Calu3 (cell line): ENCODE results near the gene CISD2. TPM values are rescaled to one million over a fixed set of nuclear protein-coding genes. Genes with fewer than 3 reads are reported as not detected.
A peak's percentile ranks its signal among the peaks of the same experiment; 100 is the strongest.

ENCODE experiments used
- BruUV-seq: library from RNA; stranded (reverse); fragments of 400-500 nt; replicated peaks from 2 replicates; lab custom pipeline; 2021; lab: Mats Ljungman, UMichigan
- CTCF ChIA-PET: fragments of 300-600 bp; sonication (Branson Sonifier 250); formaldehyde crosslinking; loops from one replicate; lab custom pipeline; 2022; ENCODE audit warnings: antibody characterized with exemption; lab: Charles Lee
- DNase-seq: peaks from one replicate; pipeline ENCODE4 v3.0.0; 2022
- H3K27ac Mint-ChIP-seq: one replicate; pipeline ENCODE4 v1.8.0; 2022; ENCODE audit warnings: mixed read lengths; ENCODE audit not compliant: unreplicated experiment
- H3K27me3 Mint-ChIP-seq: one replicate; pipeline ENCODE4 v1.8.0; 2022; ENCODE audit warnings: mixed read lengths; ENCODE audit not compliant: unreplicated experiment
- H3K36me3 Mint-ChIP-seq: one replicate; pipeline ENCODE4 v1.8.0; 2022; ENCODE audit warnings: mild to moderate bottlenecking, moderate library complexity, mixed read lengths; ENCODE audit not compliant: insufficient read depth, unreplicated experiment
- H3K4me1 Mint-ChIP-seq: one replicate; pipeline ENCODE4 v1.8.0; 2022; ENCODE audit warnings: mild to moderate bottlenecking, low read depth, mixed read lengths; ENCODE audit not compliant: unreplicated experiment
- H3K4me3 Mint-ChIP-seq: one replicate; pipeline ENCODE4 v1.8.0; 2022; ENCODE audit warnings: mild to moderate bottlenecking, low read depth, moderate library complexity, mixed read lengths; ENCODE audit not compliant: unreplicated experiment
- H3K9me3 Mint-ChIP-seq: one replicate; pipeline ENCODE4 v1.8.0; 2022; ENCODE audit warnings: low read depth, mixed read lengths; ENCODE audit not compliant: unreplicated experiment
- intact Hi-C: fragments of 100-400 bp; cut with micrococcal nuclease; formaldehyde crosslinking; loops from one replicate; pipeline ENCODE4 v1.10.0; 2022; ENCODE audit not compliant: unreplicated experiment
- total RNA-seq: library from RNA; stranded (reverse); gene quantifications from 2 replicates; pipeline ENCODE4 v1.2.3, GENCODE V29; 2022
- TF ChIP-seq, protein P1 (sequence below): fragments of 200-600 bp; IDR thresholded peaks from one replicate; pipeline ENCODE4 v1.8.0; 2022; ENCODE audit warnings: antibody characterized with exemption; ENCODE audit not compliant: unreplicated experiment

The CISD2 gene
- total RNA-seq, 1 experiment from 2014 or later = 36.9 TPM

DNA sequence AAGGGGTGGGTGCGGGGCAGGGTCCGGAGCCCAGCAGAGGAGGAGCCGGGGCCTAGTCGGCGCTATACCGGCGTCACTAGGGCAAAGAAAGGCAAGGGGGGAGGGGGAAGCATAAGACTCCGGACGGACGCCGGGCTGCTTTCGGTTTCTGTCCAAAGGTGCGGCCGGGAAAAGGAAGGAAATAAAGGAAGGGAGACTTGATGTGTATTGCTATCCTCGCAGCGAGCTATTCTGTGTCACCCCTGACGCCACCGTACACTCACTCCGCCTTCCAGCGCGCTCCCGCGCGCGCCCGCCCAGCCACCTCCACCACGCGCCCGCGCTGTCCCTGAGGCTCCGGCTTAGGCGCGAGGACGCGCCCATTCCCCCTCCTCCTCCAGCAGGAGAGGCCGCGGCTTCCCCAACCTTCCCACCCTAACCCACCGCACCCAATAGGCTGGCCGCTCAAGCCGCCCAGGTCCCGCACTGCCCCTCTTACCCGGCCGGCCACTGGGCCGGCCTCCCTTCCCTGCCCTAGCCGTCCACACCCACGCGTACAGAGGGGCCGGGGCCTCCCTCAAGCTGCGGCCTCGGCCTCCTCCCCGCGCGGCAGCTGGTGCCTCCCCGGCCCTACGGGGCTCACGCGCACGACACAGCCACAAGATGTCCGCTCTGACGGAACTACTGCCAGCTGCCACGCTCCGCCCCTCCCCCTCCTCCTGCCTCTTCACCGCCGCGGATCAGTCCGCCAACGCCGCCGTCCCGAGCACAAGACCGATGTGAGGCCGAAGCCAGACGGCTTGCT, 41.7 kb upstream of the CISD2 start, which contains the start of gene UBE2D3:
Gene UBE2D3, minus strand, starts transcription at position 662 of the 784 bp plus-strand sequence. CDS start 1,043 bp downstream, outside the sequence.
- H3K27ac Mint-ChIP-seq = no peak within 1 kb of the TSS
- no peaks in the 10 kb centered on the region for H3K27me3 Mint-ChIP-seq
- H3K36me3 Mint-ChIP-seq = no peaks in the 10 kb centered on the region
- intact Hi-C loops = loop anchor here (5.0 to 10.0 kb wide), 3 partner anchors 190 to 268 kb away; partner anchors contain the start of genes BDH2 and SLC9B1
- CTCF ChIA-PET = interaction anchor here (0.6 to 2.3 kb wide), 8 partner anchors 11 to 545 kb away, joined by 3 to 11 read pairs (median 3); partner anchors contain the start of genes BDH2, CISD2 and SLC9B1
- H3K4me1 Mint-ChIP-seq = peaks cover 6% of the 10 kb centered on the region
- DNase-seq = peak; percentile 93
- H3K4me3 Mint-ChIP-seq = no peak within 1 kb of the TSS
- no TSS peak for BruUV-seq
- no peaks in the 10 kb centered on the region for H3K9me3 Mint-ChIP-seq
- TF ChIP-seq, protein P1, sequence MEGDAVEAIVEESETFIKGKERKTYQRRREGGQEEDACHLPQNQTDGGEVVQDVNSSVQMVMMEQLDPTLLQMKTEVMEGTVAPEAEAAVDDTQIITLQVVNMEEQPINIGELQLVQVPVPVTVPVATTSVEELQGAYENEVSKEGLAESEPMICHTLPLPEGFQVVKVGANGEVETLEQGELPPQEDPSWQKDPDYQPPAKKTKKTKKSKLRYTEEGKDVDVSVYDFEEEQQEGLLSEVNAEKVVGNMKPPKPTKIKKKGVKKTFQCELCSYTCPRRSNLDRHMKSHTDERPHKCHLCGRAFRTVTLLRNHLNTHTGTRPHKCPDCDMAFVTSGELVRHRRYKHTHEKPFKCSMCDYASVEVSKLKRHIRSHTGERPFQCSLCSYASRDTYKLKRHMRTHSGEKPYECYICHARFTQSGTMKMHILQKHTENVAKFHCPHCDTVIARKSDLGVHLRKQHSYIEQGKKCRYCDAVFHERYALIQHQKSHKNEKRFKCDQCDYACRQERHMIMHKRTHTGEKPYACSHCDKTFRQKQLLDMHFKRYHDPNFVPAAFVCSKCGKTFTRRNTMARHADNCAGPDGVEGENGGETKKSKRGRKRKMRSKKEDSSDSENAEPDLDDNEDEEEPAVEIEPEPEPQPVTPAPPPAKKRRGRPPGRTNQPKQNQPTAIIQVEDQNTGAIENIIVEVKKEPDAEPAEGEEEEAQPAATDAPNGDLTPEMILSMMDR = no peak

DNA sequence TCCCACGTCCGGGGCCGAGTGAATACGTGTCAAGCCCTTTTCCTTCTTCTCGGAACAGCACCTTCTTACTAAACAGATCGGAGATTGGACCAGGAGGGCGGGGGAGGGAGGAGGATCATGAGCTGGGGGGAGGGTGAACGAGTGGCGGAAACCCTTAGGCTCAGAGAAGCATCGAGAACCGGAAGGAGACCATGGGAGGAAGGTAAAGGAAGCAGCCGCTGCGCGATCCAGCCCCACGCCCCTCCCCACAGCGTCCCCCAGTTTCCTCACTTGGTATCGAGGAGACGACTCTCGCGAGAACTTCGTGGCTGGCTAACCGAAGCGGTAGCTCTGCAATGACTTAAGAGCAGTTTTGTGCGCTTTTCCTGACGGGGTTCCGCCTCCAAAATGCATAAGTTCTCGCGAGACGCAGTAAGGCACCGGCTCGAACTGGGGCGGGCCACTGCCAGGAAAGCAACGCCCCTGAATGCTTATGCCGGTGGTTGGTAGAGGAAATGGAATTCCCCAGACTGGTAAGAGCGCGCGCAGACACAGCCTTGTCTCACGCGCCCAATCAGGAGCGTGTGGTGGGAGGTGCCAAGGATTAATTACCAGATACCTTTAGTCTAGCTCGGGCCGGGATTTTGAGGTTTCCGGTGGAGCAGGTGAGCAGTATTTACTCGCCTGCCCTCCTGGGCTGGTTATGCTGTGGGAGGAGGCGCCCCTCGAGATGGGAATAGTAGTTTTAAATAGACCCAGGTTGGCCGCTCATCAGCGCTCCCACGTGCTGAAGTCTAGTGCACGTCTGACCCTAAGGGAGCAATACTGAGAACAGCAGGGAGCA, 40.9 kb upstream of the CISD2 start:
- Mint-ChIP-seq H3K4me1 (peaks cover 11% of the 10 kb centered on the region), H3K27me3 (no peaks in the 10 kb centered on the region), H3K4me3 (no peak overlapping the region), H3K9me3 (no peaks in the 10 kb centered on the region), H3K27ac (no peak overlapping the region), H3K36me3 (no peaks in the 10 kb centered on the region)
- CTCF ChIA-PET = interaction anchor here (0.6 to 2.3 kb wide), 9 partner anchors 12 to 544 kb away, joined by 3 to 11 read pairs (median 3); partner anchors contain the start of genes BDH2, CISD2 and SLC9B1
- TF ChIP-seq, protein P1 = no peak
- DNase-seq = peak; percentile 93
- BruUV-seq = no TSS peak
- intact Hi-C loops = loop anchor here (1.0 to 10.0 kb wide), 4 partner anchors 41 to 267 kb away; partner anchors contain the start of genes BDH2 and SLC9B1

DNA sequence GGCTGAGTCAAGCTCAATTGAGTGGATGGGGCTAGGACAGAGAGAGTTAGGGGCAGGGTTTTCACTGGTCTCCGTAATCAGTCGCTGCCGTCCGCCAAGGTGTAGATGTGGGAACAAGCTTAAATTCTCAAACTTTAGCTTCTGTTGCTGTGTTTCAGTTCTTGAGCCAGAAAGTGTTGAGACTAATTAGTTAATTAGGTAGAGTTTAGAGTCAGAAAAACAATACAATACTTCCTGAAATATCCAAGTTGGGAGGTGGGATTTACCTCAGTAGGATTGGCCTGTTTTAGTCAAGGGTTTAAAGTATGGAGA, 40.3 kb upstream of the CISD2 start:
- Mint-ChIP-seq H3K9me3 (no peaks in the 10 kb centered on the region), H3K4me1 (peaks cover 11% of the 10 kb centered on the region), H3K4me3 (no peak overlapping the region), H3K36me3 (no peaks in the 10 kb centered on the region), H3K27ac (no peak overlapping the region), H3K27me3 (no peaks in the 10 kb centered on the region)
- BruUV-seq = TSS peak; percentile 90
- CTCF ChIA-PET = interaction anchor here (0.6 to 2.3 kb wide), 5 partner anchors 12 to 271 kb away, joined by 3 to 11 read pairs (median 4); partner anchors contain the start of gene BDH2
- TF ChIP-seq, protein P1 = no peak
- DNase-seq = no peak
- intact Hi-C loops = loop anchor here (1.0 to 10.0 kb wide), 4 partner anchors 41 to 266 kb away; partner anchors contain the start of genes BDH2 and SLC9B1

DNA sequence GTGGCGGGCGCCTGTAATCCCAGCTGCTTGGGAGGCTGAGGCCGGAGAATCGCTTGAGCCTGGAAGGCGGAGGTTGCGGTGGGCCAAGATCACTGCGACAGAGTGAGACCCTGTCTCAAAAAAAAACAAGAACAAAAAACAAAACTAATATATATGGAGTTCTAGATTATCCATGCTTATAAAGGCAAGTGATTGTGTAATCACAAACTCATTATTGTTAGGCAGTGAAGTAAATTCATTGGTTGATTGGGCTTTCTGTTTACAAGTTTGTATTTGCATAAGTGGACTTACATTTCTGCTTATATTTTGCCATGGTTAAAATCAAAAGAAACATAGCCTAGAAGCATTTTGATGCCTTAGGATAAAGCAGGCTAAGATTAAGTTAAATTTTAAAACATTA, 39.0 kb upstream of the CISD2 start:
- intact Hi-C loops = loop anchor here (5.0 to 10.0 kb wide), 3 partner anchors 187 to 265 kb away; partner anchors contain the start of genes BDH2 and SLC9B1
- CTCF ChIA-PET = interaction anchor here (0.6 to 2.3 kb wide), 2 partner anchors 209 to 1810 kb away, joined by 3 to 11 read pairs; no protein-coding TSS in a partner anchor
- DNase-seq = no peak
- H3K36me3 Mint-ChIP-seq = no peaks in the 10 kb centered on the region
- H3K27me3 Mint-ChIP-seq = no peaks in the 10 kb centered on the region
- no peak overlapping the region for H3K27ac Mint-ChIP-seq
- BruUV-seq = no TSS peak
- TF ChIP-seq, protein P1 = no peak
- no peaks in the 10 kb centered on the region for H3K9me3 Mint-ChIP-seq
- no peak overlapping the region for H3K4me3 Mint-ChIP-seq
- H3K4me1 Mint-ChIP-seq = peaks cover 11% of the 10 kb centered on the region
